Heart left ventricle (tissue), 13 donors: ENCODE measurements around the gene LRPAP1.

Experiments
- POLR2A ChIP-seq, 2 donors: fragments of 450-650 bp; IDR thresholded peaks; one replicate each; pipeline ENCODE4 v1.6.1; 2017; ENCODE audit warnings: antibody characterized with exemption in 2 of 2, mild to moderate bottlenecking in 2 of 2, moderate library complexity in 2 of 2
- TF ChIP-seq, protein P1 (sequence below), 12 donors: fragments of 200-600 bp; sonication (generic) in 4 of 12; IDR thresholded peaks; one replicate each; pipeline versions ENCODE4 v1.5.0 to v1.8.0; 2018 to 2022; ENCODE audit warnings: antibody characterized with exemption in 12 of 12, mild to moderate bottlenecking in 5 of 12
- donor health status: ischemic (EF 13 %, LVEDD 7.1; RV severe dilation, severe dysfunction).
- donor health status: DM: no; HTN: yes; CAD: no.
- donor health status: DM: no; HTN: no; CAD: no.
- donor health status: ischemic (EF 25% LVEDD 6.9; RV normal size, moderate dysfunction).
- donor health status: ischemic (EF 25% LVEDD 5.7; RV mildly dilated, moderate dysfunction).
- donor health status: ischemic (EF 35%, LVEDD 5.7; RV mildly dilated, moderate dysfunction).
- donor health status: nonischemic (EF 11% LVEDD 7.7; RV severe dilation, severe dysfunction).
- donor health status: DM: yes; HTN: yes; CAD: no.
- donor health status: PGD.
- donor health status: ischemic (EF 29% LVEDD 5.4; RV normal size, mild dysfunction).
- donor health status: nonischemic (EF 23%, LVEDD 6.1; RV moderate dilation, normal function).

DNA sequence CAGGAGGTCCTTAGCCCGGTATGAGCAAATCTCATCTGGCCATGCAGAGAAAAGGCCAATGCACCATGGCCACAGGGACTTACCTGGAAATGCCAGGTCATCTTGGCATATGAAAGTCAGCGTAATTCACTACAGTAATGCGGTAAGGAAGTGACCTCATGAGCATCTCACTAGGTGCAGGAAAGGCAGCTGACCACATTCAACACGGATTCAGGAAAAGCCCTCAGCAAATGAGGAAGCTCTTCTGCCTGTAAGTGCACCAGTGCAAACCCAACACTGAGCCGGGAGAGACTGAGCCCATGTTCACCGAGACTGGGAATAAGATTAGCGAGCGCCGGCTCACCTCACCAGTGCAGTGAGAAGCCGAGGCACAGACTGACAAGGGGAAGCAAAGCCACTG lies 23.7 kb downstream of the LRPAP1 start:
- TF ChIP-seq, protein P1, sequence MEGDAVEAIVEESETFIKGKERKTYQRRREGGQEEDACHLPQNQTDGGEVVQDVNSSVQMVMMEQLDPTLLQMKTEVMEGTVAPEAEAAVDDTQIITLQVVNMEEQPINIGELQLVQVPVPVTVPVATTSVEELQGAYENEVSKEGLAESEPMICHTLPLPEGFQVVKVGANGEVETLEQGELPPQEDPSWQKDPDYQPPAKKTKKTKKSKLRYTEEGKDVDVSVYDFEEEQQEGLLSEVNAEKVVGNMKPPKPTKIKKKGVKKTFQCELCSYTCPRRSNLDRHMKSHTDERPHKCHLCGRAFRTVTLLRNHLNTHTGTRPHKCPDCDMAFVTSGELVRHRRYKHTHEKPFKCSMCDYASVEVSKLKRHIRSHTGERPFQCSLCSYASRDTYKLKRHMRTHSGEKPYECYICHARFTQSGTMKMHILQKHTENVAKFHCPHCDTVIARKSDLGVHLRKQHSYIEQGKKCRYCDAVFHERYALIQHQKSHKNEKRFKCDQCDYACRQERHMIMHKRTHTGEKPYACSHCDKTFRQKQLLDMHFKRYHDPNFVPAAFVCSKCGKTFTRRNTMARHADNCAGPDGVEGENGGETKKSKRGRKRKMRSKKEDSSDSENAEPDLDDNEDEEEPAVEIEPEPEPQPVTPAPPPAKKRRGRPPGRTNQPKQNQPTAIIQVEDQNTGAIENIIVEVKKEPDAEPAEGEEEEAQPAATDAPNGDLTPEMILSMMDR (IDR thresholded peaks at IDR 0.05), result no peak
- TF ChIP-seq POLR2A (IDR thresholded peaks at IDR 0.05), result no peak
